ENCODE measurements around the gene GABRA5. TPM values are rescaled to one million over a fixed set of nuclear protein-coding genes. Genes with fewer than 3 reads are reported as not detected.

Gene GABRA5
- total RNA-seq, 1 experiment from 2014 or later, result 4.9 TPM

DNA sequence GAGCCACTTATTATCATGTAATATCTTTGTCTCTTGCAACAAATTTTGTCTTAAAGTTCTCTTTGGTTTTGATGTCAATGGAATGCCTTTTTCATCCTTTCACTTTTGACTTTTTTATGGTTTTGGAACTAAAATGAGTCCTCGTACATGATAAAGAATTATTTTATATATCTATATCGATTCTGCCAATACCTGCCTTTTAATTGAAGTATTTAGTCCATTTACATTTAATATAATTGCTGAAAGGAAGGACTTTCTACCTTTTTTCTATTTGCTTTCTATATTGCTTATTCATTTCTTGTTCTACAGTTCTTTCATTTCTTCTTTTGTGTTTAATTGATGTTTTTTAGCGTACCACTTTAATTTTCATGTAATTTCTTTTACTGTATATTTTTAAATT lies 32.8 kb downstream of the GABRA5 start:
- H3K4me3 Mint-ChIP-seq, result no peak overlapping the region
- Histone ChIP-seq H2BK15ac (ENCODE audit: low read depth, low read length) (no peak overlapping the region), H3K4me2 (ENCODE audit: insufficient read depth, insufficient read length, low read length) (no peak overlapping the region), H3K9me3 (ENCODE audit: control insufficient read depth, low read depth, low read length) (no peaks in the 10 kb centered on the region), H3K79me1 (ENCODE audit: insufficient read depth, low read depth, low read length, poor library complexity, severe bottlenecking) (no peaks in the 10 kb centered on the region), H4K8ac (replicated peaks; ENCODE audit: insufficient read length, low read depth, low read length) (no peak overlapping the region), H4K5ac (ENCODE audit: insufficient read length, low read depth, low read length) (no peak overlapping the region), H4K20me1 (ENCODE audit: control insufficient read depth, insufficient read depth, insufficient read length) (no peaks in the 10 kb centered on the region), H3K18ac (ENCODE audit: insufficient read length, low read depth, low read length) (no peak overlapping the region), H2BK120ac (ENCODE audit: low read depth, low read length, poor library complexity, severe bottlenecking) (no peak overlapping the region), H3T11ph (ENCODE audit: low read length) (no peak overlapping the region), H3K4ac (ENCODE audit: low read depth, low read length) (no peak overlapping the region), H3K27me3 (ENCODE audit: insufficient read depth, low read length) (no peaks in the 10 kb centered on the region), H3K4me1 (ENCODE audit: insufficient read depth, low read length) (no peaks in the 10 kb centered on the region), H2BK12ac (ENCODE audit: insufficient read length, low read depth, low read length) (no peak overlapping the region), H2BK20ac (ENCODE audit: low read depth, low read length, poor library complexity, severe bottlenecking) (no peak overlapping the region), H4K91ac (ENCODE audit: insufficient read length, low read depth, low read length) (no peak overlapping the region), H2AFZ (ENCODE audit: low read length) (no peak overlapping the region), H3K9ac (ENCODE audit: extremely low read depth, insufficient read length, low read length) (no peak overlapping the region), H2BK5ac (ENCODE audit: insufficient read length, low read length) (no peak overlapping the region), H3K56ac (ENCODE audit: insufficient read length, low read depth, low read length) (no peak overlapping the region), H3K27ac (ENCODE audit: insufficient read length, low read depth, low read length) (no peak overlapping the region), H3K23me2 (ENCODE audit: insufficient read length, low read depth, low read length, poor library complexity, severe bottlenecking) (no peaks in the 10 kb centered on the region), H2AK5ac (ENCODE audit: insufficient read length, low read length) (no peak overlapping the region), H3K23ac (ENCODE audit: insufficient read length, low read depth, low read length) (no peak overlapping the region), H3K14ac (ENCODE audit: insufficient read depth, low read length) (no peak overlapping the region), H3K79me2 (ENCODE audit: insufficient read depth, low read length) (no peaks in the 10 kb centered on the region)
- no peak overlapping the region for H3K27ac Mint-ChIP-seq
- peaks cover 4% of the 10 kb centered on the region for H3K27me3 Mint-ChIP-seq (ENCODE audit: low read depth)
- DNase-seq, result no peak
- peaks cover 0 to 17% (median 3%) of the 10 kb centered on the region in 3 experiments; a peak in 5 of 7 replicates for H3K36me3 Mint-ChIP-seq (ENCODE audit: insufficient read depth in 1 of 3, low read depth in 3 of 3)
- H3K4me1 Mint-ChIP-seq, result no peaks in the 10 kb centered on the region
- WGBS (ENCODE audit: extremely low coverage, insufficient read length, low lambda C conversion rate), result no CpG with 5 or more reads among the region's 3 CpGs
- H3K9me3 Mint-ChIP-seq, result peaks cover 23 to 39% of the 10 kb centered on the region in 2 experiments
- TF ChIP-seq, protein P1, sequence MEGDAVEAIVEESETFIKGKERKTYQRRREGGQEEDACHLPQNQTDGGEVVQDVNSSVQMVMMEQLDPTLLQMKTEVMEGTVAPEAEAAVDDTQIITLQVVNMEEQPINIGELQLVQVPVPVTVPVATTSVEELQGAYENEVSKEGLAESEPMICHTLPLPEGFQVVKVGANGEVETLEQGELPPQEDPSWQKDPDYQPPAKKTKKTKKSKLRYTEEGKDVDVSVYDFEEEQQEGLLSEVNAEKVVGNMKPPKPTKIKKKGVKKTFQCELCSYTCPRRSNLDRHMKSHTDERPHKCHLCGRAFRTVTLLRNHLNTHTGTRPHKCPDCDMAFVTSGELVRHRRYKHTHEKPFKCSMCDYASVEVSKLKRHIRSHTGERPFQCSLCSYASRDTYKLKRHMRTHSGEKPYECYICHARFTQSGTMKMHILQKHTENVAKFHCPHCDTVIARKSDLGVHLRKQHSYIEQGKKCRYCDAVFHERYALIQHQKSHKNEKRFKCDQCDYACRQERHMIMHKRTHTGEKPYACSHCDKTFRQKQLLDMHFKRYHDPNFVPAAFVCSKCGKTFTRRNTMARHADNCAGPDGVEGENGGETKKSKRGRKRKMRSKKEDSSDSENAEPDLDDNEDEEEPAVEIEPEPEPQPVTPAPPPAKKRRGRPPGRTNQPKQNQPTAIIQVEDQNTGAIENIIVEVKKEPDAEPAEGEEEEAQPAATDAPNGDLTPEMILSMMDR (conservative IDR thresholded peaks at IDR 0.05), result no peak
